Activated CD4-positive, alpha-beta T cell treated with anti-CD3 and anti-CD28 coated beads, Interleukin-2, amount 10 ng/mL, durations not matched to agents 7 days and 5 days (primary cell): ENCODE results near the gene MCRS1. TPM values are rescaled to one million over a fixed set of nuclear protein-coding genes. Genes with fewer than 3 reads are reported as not detected.
"Not testable (repeated sequence)": the region's sequence is repeated elsewhere in the genome, so short reads cannot be mapped to it uniquely, and the experiment has no call there.

Source experiments
- CTCF ChIA-PET: fragments of 350-600 bp; sonication (Branson Sonifier 250); formaldehyde crosslinking; loops from one replicate; lab custom pipeline; 2021; ENCODE audit warnings: antibody characterized with exemption; lab: Charles Lee
- POLR2A ChIA-PET: fragments of 350-600 bp; sonication (Branson Sonifier 250); formaldehyde crosslinking; loops from one replicate; lab custom pipeline; 2021; ENCODE audit warnings: antibody characterized with exemption; lab: Charles Lee
- DNase-seq: peaks from one replicate; pipeline ENCODE4 v3.0.0-alpha.2; 2020
- H3K27ac Mint-ChIP-seq: one replicate; pipeline ENCODE4 v1.8.0; 2021; ENCODE audit warnings: mild to moderate bottlenecking, moderate library complexity, mixed read lengths
- H3K27me3 Mint-ChIP-seq: one replicate; pipeline ENCODE4 v1.8.0; 2021; ENCODE audit warnings: mixed read lengths
- H3K36me3 Mint-ChIP-seq: one replicate; pipeline ENCODE4 v1.8.0; 2021; ENCODE audit warnings: low read depth, mixed read lengths
- H3K4me1 Mint-ChIP-seq: one replicate; pipeline ENCODE4 v1.8.0; 2021; ENCODE audit warnings: mixed read lengths
- H3K4me3 Mint-ChIP-seq: one replicate; pipeline ENCODE4 v1.8.0; 2021; ENCODE audit warnings: mild to moderate bottlenecking, moderate library complexity, mixed read lengths
- H3K9me3 Mint-ChIP-seq: one replicate; pipeline ENCODE4 v1.8.0; 2021; ENCODE audit warnings: mixed read lengths
- total RNA-seq, 2 experiments: library from RNA; stranded (reverse); gene quantifications; one replicate each; pipeline ENCODE4 v1.2.3, GENCODE V29; 2021

Gene MCRS1
- 10 to 100 TPM; 85.3 to 89.2 TPM for total RNA-seq

GRCh38 chr12:49567611-49568441 is at the start of gene MCRS1:
Gene MCRS1 (minus strand): TSS chr12:49568142. CDS start chr12:49566731, 1,411 bp downstream.
- H3K27ac Mint-ChIP-seq: peak within 1 kb of the TSS; percentile 99
- H3K9me3 Mint-ChIP-seq: no peaks in the 10 kb centered on the region
- POLR2A ChIA-PET: no interaction called here
- peaks cover 63% of the 10 kb centered on the region for H3K4me1 Mint-ChIP-seq
- H3K36me3 Mint-ChIP-seq: peaks cover 26% of the 10 kb centered on the region
- H3K4me3 Mint-ChIP-seq: peak within 1 kb of the TSS; percentile 91
- CTCF ChIA-PET: interaction anchor here (0.8 to 5.4 kb wide), 7 partner anchors 8 to 220 kb away, joined by 3 to 22 read pairs (median 3); no protein-coding TSS in a partner anchor
- peak; percentile 93 for DNase-seq
- no peaks in the 10 kb centered on the region for H3K27me3 Mint-ChIP-seq

- Mint-ChIP-seq H3K9me3 (peaks cover 2% of the 10 kb centered on the region), H3K27ac (no peak overlapping the region), H3K36me3 (peaks cover 1% of the 10 kb centered on the region), H3K4me1 (peaks cover 21% of the 10 kb centered on the region), H3K27me3 (peaks cover 33% of the 10 kb centered on the region), H3K4me3 (no peak overlapping the region)
- POLR2A ChIA-PET: no interaction called here
- CTCF ChIA-PET: interaction anchor here (1.4 kb wide), 1 partner anchor 16 kb away, joined by 3 read pairs; no protein-coding TSS in a partner anchor
- DNase-seq: no peak
Measured at GRCh38 chr12:49616533-49617219, 48.7 kb upstream of the MCRS1 start.

- no peak overlapping the region for H3K4me3 Mint-ChIP-seq
- CTCF ChIA-PET: interaction anchor here (1.0 to 1.2 kb wide), 2 partner anchors 44 to 330 kb away, joined by 3 to 4 read pairs; no protein-coding TSS in a partner anchor
- DNase-seq: no peak
- no peak overlapping the region for H3K27ac Mint-ChIP-seq
- POLR2A ChIA-PET: no interaction called here
- peaks cover 13% of the 10 kb centered on the region for H3K4me1 Mint-ChIP-seq
- peaks cover 1% of the 10 kb centered on the region for H3K36me3 Mint-ChIP-seq
- H3K27me3 Mint-ChIP-seq: peaks cover 30% of the 10 kb centered on the region
- peaks cover 2% of the 10 kb centered on the region for H3K9me3 Mint-ChIP-seq
Measured at GRCh38 chr12:49615725-49616124, 47.8 kb upstream of the MCRS1 start.

- H3K4me1 Mint-ChIP-seq: peaks cover 5% of the 10 kb centered on the region
- no peak for DNase-seq
- ChIA-PET POLR2A (no interaction called here), CTCF (interaction anchor here (0.6 to 1.2 kb wide), 3 partner anchors 11 to 254 kb away, joined by 3 to 4 read pairs (median 3); no protein-coding TSS in a partner anchor)
- no peak overlapping the region for H3K27ac Mint-ChIP-seq
- peaks cover 5% of the 10 kb centered on the region for H3K9me3 Mint-ChIP-seq
- H3K4me3 Mint-ChIP-seq: no peak overlapping the region
- peaks cover 15% of the 10 kb centered on the region for H3K27me3 Mint-ChIP-seq
- H3K36me3 Mint-ChIP-seq: peaks cover 8% of the 10 kb centered on the region
Measured at GRCh38 chr12:49612210-49612609, 44.3 kb upstream of the MCRS1 start.

GRCh38 chr12:49610785-49611184 is 42.8 kb upstream of the MCRS1 start:
- H3K9me3 Mint-ChIP-seq, H3K4me1 Mint-ChIP-seq, DNase-seq, H3K36me3 Mint-ChIP-seq, H3K4me3 Mint-ChIP-seq, POLR2A ChIA-PET, H3K27ac Mint-ChIP-seq: not testable (repeated sequence)
- peaks cover 19% of the 10 kb centered on the region for H3K27me3 Mint-ChIP-seq
- CTCF ChIA-PET: interaction anchor here (0.6 to 1.9 kb wide), 3 partner anchors 30 to 720 kb away, joined by 4 to 6 read pairs (median 6); partner anchors contain the start of gene TMBIM6

- Mint-ChIP-seq H3K9me3 (peaks cover 3% of the 10 kb centered on the region), H3K4me1 (peaks cover 7% of the 10 kb centered on the region), H3K27me3 (peaks cover 19% of the 10 kb centered on the region), H3K27ac (no peak overlapping the region), H3K36me3 (peaks cover 6% of the 10 kb centered on the region), H3K4me3 (no peak overlapping the region)
- ChIA-PET CTCF (interaction anchor here (1.9 kb wide), 1 partner anchor 131 kb away, joined by 6 read pairs; the partner anchor contains the start of gene TMBIM6), POLR2A (no interaction called here)
- no peak for DNase-seq
Measured at GRCh38 chr12:49609875-49610154, 41.9 kb upstream of the MCRS1 start.

GRCh38 chr12:49609059-49609874 is 41.3 kb upstream of the MCRS1 start:
- Mint-ChIP-seq H3K27ac (no peak overlapping the region), H3K27me3 (peaks cover 19% of the 10 kb centered on the region), H3K9me3 (peaks cover 3% of the 10 kb centered on the region), H3K36me3 (peaks cover 6% of the 10 kb centered on the region), H3K4me3 (no peak overlapping the region), H3K4me1 (peaks cover 7% of the 10 kb centered on the region)
- POLR2A ChIA-PET: no interaction called here
- no peak for DNase-seq
- CTCF ChIA-PET: interaction anchor here (1.9 kb wide), 1 partner anchor 132 kb away, joined by 6 read pairs; the partner anchor contains the start of gene TMBIM6

- H3K27ac Mint-ChIP-seq, POLR2A ChIA-PET, H3K36me3 Mint-ChIP-seq, DNase-seq, CTCF ChIA-PET, H3K9me3 Mint-ChIP-seq, H3K4me1 Mint-ChIP-seq, H3K4me3 Mint-ChIP-seq: not testable (repeated sequence)
- peaks cover 17% of the 10 kb centered on the region for H3K27me3 Mint-ChIP-seq
Measured at GRCh38 chr12:49605539-49605938, 37.6 kb upstream of the MCRS1 start, which contains the start of gene FAM186B. Gene FAM186B (minus strand): TSS chr12:49605639. CDS start chr12:49605477, 162 bp downstream.

- H3K27ac Mint-ChIP-seq: no peak overlapping the region
- H3K36me3 Mint-ChIP-seq: peaks cover under 1% of the 10 kb centered on the region
- no peaks in the 10 kb centered on the region for H3K9me3 Mint-ChIP-seq
- H3K4me3 Mint-ChIP-seq: no peak overlapping the region
- peaks cover 7% of the 10 kb centered on the region for H3K4me1 Mint-ChIP-seq
- peaks cover 14% of the 10 kb centered on the region for H3K27me3 Mint-ChIP-seq
- DNase-seq: no peak
- POLR2A ChIA-PET: no interaction called here
- CTCF ChIA-PET: interaction anchor here (0.8 to 1.5 kb wide), 2 partner anchors 17 to 110 kb away, joined by 3 read pairs; no protein-coding TSS in a partner anchor
Measured at GRCh38 chr12:49604856-49605255, 36.9 kb upstream of the MCRS1 start.

GRCh38 chr12:49603721-49604120 is 35.8 kb upstream of the MCRS1 start:
- CTCF ChIA-PET: interaction anchor here (1.0 to 1.5 kb wide), 4 partner anchors 18 to 363 kb away, joined by 3 to 4 read pairs (median 4); no protein-coding TSS in a partner anchor
- H3K4me1 Mint-ChIP-seq: peaks cover 7% of the 10 kb centered on the region

GRCh38 chr12:49599961-49600360 is 32.0 kb upstream of the MCRS1 start:
- CTCF ChIA-PET: interaction anchor here (0.5 to 1.6 kb wide), 2 partner anchors 12 to 204 kb away, joined by 3 read pairs; no protein-coding TSS in a partner anchor
- no peaks in the 10 kb centered on the region for H3K36me3 Mint-ChIP-seq
- no peak overlapping the region for H3K4me3 Mint-ChIP-seq
- no peaks in the 10 kb centered on the region for H3K9me3 Mint-ChIP-seq
- no peak for DNase-seq
- H3K27ac Mint-ChIP-seq: peak overlapping the region; percentile 39
- H3K27me3 Mint-ChIP-seq: no peaks in the 10 kb centered on the region
- H3K4me1 Mint-ChIP-seq: peaks cover 2% of the 10 kb centered on the region
- POLR2A ChIA-PET: no interaction called here

More at GRCh38 chr12:49603721-49604120, 35.8 kb upstream of the MCRS1 start:
- POLR2A ChIA-PET: no interaction called here
- no peaks in the 10 kb centered on the region for H3K9me3 Mint-ChIP-seq
- H3K4me3 Mint-ChIP-seq: no peak overlapping the region
- no peak for DNase-seq
- no peaks in the 10 kb centered on the region for H3K36me3 Mint-ChIP-seq
- no peak overlapping the region for H3K27ac Mint-ChIP-seq
- peaks cover 10% of the 10 kb centered on the region for H3K27me3 Mint-ChIP-seq

GRCh38 chr12:49598527-49598926 is 30.6 kb upstream of the MCRS1 start:
- H3K27me3 Mint-ChIP-seq: no peaks in the 10 kb centered on the region
- no peaks in the 10 kb centered on the region for H3K36me3 Mint-ChIP-seq
- POLR2A ChIA-PET: no interaction called here
- no peaks in the 10 kb centered on the region for H3K4me1 Mint-ChIP-seq
- no peak for DNase-seq
- no peak overlapping the region for H3K4me3 Mint-ChIP-seq
- H3K27ac Mint-ChIP-seq: no peak overlapping the region
- CTCF ChIA-PET: no interaction called here
- H3K9me3 Mint-ChIP-seq: no peaks in the 10 kb centered on the region
